Measurements from ENCODE around the gene MAS1L. TPM values are rescaled to one million over a fixed set of nuclear protein-coding genes. Genes with fewer than 3 reads are reported as not detected.

Gene MAS1L
- total RNA-seq, 1 donor from 2014 or later: not detected

GRCh38 chr6:29528988-29529560 lies 41.3 kb upstream of the MAS1L start:
- no peaks in the 10 kb centered on the region for H3K27me3 Mint-ChIP-seq (ENCODE audit: unreplicated experiment)
- no peaks in the 10 kb centered on the region for H3K36me3 Mint-ChIP-seq (ENCODE audit: unreplicated experiment)
- no peak for DNase-seq
- no peak for TF ChIP-seq CTCF (IDR thresholded peaks at IDR 0.05; ENCODE audit: partially characterized antibody, unreplicated experiment)
- no peaks in the 10 kb centered on the region for H3K4me1 Mint-ChIP-seq (ENCODE audit: low read depth, unreplicated experiment)
- peaks cover 1% of the 10 kb centered on the region for H3K9me3 Mint-ChIP-seq (ENCODE audit: unreplicated experiment)
- H3K27ac Mint-ChIP-seq (ENCODE audit: unreplicated experiment): no peak overlapping the region
- no peak overlapping the region for H3K4me3 Mint-ChIP-seq (ENCODE audit: unreplicated experiment)

- H3K27me3 Mint-ChIP-seq (ENCODE audit: unreplicated experiment): no peaks in the 10 kb centered on the region
- no peaks in the 10 kb centered on the region for H3K36me3 Mint-ChIP-seq (ENCODE audit: unreplicated experiment)
- no peak for TF ChIP-seq CTCF (IDR thresholded peaks at IDR 0.05; ENCODE audit: partially characterized antibody, unreplicated experiment)
- H3K27ac Mint-ChIP-seq (ENCODE audit: unreplicated experiment): no peak overlapping the region
- no peaks in the 10 kb centered on the region for H3K9me3 Mint-ChIP-seq (ENCODE audit: unreplicated experiment)
- no peak for DNase-seq
- no peaks in the 10 kb centered on the region for H3K4me1 Mint-ChIP-seq (ENCODE audit: low read depth, unreplicated experiment)
- no peak overlapping the region for H3K4me3 Mint-ChIP-seq (ENCODE audit: unreplicated experiment)
Observed at GRCh38 chr6:29528300-29528931, 40.7 kb upstream of the MAS1L start.

- Mint-ChIP-seq H3K9me3 (ENCODE audit: unreplicated experiment) (peaks cover 2% of the 10 kb centered on the region), H3K27ac (ENCODE audit: unreplicated experiment) (no peak overlapping the region), H3K4me1 (ENCODE audit: low read depth, unreplicated experiment) (no peaks in the 10 kb centered on the region), H3K27me3 (ENCODE audit: unreplicated experiment) (no peaks in the 10 kb centered on the region), H3K4me3 (ENCODE audit: unreplicated experiment) (no peak overlapping the region), H3K36me3 (ENCODE audit: unreplicated experiment) (no peaks in the 10 kb centered on the region)
- DNase-seq: no peak
- TF ChIP-seq CTCF (IDR thresholded peaks at IDR 0.05; ENCODE audit: partially characterized antibody, unreplicated experiment): no peak
Observed at GRCh38 chr6:29527564-29527963, 39.8 kb upstream of the MAS1L start.

- Mint-ChIP-seq H3K4me1 (ENCODE audit: low read depth, unreplicated experiment) (no peaks in the 10 kb centered on the region), H3K36me3 (ENCODE audit: unreplicated experiment) (no peaks in the 10 kb centered on the region), H3K4me3 (ENCODE audit: unreplicated experiment) (no peak overlapping the region), H3K27me3 (ENCODE audit: unreplicated experiment) (peaks cover 1% of the 10 kb centered on the region), H3K9me3 (ENCODE audit: unreplicated experiment) (peaks cover 2% of the 10 kb centered on the region), H3K27ac (ENCODE audit: unreplicated experiment) (no peak overlapping the region)
- no peak for DNase-seq
- TF ChIP-seq CTCF (IDR thresholded peaks at IDR 0.05; ENCODE audit: partially characterized antibody, unreplicated experiment): no peak
Observed at GRCh38 chr6:29527126-29527525, 39.4 kb upstream of the MAS1L start.

GRCh38 chr6:29525311-29525639 lies 37.5 kb upstream of the MAS1L start:
- Mint-ChIP-seq H3K4me3 (ENCODE audit: unreplicated experiment) (no peak overlapping the region), H3K9me3 (ENCODE audit: unreplicated experiment) (peaks cover 2% of the 10 kb centered on the region), H3K36me3 (ENCODE audit: unreplicated experiment) (peaks cover 3% of the 10 kb centered on the region), H3K27ac (ENCODE audit: unreplicated experiment) (no peak overlapping the region), H3K27me3 (ENCODE audit: unreplicated experiment) (peaks cover 1% of the 10 kb centered on the region), H3K4me1 (ENCODE audit: low read depth, unreplicated experiment) (no peaks in the 10 kb centered on the region)
- no peak for DNase-seq
- TF ChIP-seq CTCF (IDR thresholded peaks at IDR 0.05; ENCODE audit: partially characterized antibody, unreplicated experiment): no peak

All from glutamatergic neuron (in vitro differentiated cells).